Measurements from ENCODE around the gene UCN.
"Not testable (repeated sequence)": the region's sequence is repeated elsewhere in the genome, so short reads cannot be mapped to it uniquely, and the experiment has no call there.

UCN gene

GRCh38 chr2:27281855-27282559 lies 26.2 kb downstream of the UCN start, which contains the start of gene TRIM54:
TSS of gene TRIM54 (plus strand) at chr2:27282429. CDS start at chr2:27282732, 303 bp downstream.
- no peak for DNase-seq

- DNase-seq: no peak
Observed at GRCh38 chr2:27281442-27281841, 26.8 kb downstream of the UCN start.

DNA sequence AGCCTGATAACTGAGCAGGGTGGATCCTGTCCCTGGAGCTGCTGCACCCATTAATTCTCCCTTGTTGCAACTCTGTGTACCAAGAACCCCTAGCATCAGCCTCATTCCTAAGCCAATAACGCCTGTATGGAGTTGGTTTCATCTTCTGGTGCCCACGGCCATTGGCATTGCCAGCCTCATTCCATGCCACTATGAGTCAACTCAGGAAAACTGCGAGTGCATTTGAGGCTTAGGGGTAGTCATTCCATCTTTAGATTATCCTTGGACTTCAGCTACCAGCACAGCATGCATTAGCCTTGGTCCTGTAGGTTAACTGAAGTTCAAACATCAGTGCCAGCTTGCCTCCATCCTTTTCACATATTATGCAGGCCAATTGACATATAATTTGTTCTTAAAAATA lies 27.4 kb downstream of the UCN start:
- no peak for DNase-seq

GRCh38 chr2:27278010-27278409 lies 30.2 kb downstream of the UCN start:
- DNase-seq: no peak

GRCh38 chr2:27275211-27276150 lies 32.8 kb downstream of the UCN start, which contains the start of gene DNAJC5G:
TSS of gene DNAJC5G (plus strand) at chr2:27275433. CDS start at chr2:27276729, 1,296 bp downstream.
- no peak for DNase-seq

GRCh38 chr2:27272537-27273522 lies 35.4 kb downstream of the UCN start:
- DNase-seq: not testable (repeated sequence)

DNA sequence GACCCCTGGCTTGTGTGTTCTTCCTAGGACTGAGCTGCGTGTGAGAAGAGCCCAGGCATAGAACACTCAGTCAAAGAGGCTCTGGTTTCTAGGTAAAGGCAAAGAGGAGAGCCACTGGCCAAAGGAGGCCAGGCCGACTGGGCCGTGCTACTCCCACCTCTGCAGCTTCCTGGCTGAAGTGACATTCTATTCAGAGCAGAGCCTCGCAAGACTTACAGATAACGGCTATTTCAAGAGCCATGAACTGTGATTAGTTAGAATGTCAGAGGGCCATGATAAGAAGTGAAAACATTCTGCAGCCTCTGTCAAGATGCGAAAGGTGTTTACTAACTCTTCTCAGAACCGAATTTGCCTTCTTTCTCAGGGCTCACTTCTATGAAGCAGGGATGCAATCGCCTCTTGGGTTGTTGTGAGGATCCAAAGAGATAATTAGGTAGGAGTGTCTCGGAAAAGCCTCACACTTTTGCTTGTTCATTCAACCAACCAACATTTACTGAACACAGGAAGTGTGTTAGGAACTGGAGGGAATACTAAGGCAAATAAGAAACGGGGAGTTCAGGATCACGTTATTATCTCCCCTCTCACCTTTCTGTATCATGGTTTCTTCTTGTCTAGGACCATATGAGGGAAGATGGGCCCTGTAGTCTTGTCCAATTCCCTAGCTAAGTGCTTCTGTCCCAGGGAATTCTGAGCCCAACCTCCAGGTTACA lies 36.5 kb downstream of the UCN start:
- DNase-seq: no peak

- DNase-seq: no peak
Observed at GRCh38 chr2:27270670-27271069, 37.6 kb downstream of the UCN start.

DNA sequence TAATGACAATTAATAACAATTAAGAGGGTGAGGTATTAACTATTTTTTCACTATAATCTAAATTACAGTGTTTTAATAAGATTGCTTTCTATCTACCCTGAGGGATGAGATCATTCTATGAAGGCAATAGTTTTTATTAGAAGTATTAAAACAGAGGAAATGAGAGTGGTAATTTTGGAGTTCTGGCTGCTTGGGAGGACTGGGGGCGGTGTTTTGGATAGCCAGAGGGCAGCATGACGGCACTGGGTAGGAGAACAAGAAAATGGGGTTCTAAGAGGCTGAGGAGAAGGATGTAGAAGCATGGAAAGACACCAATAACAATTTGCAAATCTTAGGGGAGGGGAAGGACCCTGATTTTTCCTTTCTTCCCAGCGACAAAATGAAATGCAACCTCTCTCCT lies 38.1 kb downstream of the UCN start:
- DNase-seq: no peak

GRCh38 chr2:27268296-27268695 lies 39.9 kb downstream of the UCN start:
- DNase-seq: not testable (repeated sequence)

GRCh38 chr2:27265536-27265870 lies 42.7 kb downstream of the UCN start:
- DNase-seq: no peak

GRCh38 chr2:27264753-27265535 lies 43.3 kb downstream of the UCN start:
- DNase-seq: peak; percentile 88

DNA sequence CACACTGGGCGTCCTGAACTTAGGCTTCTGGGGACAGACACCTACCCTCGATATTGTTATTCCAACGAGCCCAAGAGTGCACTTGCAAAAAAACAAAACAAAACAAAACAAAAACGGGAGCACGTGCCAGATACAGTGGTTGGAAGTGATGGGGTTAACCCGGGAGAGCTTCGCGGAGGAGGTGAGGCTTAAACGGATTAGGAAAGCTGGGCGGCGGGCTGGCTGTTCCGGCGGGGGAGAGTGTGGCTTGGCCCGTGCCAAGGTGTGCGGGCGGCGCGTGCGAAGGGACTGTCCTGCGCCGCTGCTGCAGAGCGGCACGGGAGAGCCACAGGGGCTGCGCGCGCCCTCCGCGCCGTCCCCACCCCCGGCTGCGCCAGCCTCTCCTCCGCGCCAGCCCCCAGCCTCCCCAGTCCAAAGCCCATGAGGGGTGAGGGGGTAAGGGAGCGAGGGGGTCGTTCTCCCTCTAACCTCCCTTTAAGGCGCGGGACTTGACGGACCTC lies 43.9 kb downstream of the UCN start:
- DNase-seq: no peak

DNA sequence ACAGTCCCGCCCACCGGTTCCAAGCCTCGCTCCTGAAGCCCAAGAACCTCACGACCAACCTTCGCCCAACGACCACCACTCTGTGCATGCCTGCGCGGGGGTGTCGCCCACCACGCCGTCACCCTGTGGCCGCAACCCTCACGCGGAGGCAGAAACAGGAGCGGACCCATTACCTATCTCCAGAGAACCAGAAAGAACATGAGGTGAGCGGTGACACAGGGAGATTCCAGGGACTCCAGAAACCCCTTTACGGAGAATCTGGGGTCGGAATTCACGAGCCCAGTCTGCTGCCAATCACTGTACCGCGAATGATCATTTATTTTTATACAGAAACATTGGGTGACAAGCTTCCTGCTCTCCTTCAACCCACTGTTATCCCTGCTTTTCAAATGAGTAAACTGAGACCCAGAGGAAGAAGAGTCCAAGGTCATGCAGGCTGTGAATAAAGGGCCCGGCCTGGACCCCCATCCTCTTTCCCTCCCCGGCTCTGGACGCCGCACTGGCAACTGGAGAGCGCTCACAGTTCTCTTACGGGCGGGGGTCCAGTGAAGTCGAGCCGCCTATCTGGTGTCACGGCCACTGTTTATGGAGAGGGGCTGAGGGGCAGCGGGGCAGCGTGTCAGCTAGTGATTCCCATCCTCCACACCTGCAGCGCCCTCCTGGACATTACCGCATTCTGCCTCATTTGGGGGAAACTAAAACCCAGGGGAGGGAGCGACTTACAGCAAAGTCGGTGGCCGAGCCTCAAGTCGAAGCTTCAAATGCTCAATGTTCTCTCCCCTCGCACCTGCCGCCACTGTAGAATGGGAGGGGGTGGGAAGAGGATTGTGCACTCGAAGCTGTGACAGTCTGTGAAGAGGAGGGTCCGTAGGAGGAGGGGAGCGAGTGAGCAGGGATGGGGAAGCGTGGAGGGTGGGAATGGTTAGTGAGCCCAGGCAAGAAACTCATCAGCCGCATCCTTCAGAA lies 44.7 kb downstream of the UCN start:
- DNase-seq: no peak

DNA sequence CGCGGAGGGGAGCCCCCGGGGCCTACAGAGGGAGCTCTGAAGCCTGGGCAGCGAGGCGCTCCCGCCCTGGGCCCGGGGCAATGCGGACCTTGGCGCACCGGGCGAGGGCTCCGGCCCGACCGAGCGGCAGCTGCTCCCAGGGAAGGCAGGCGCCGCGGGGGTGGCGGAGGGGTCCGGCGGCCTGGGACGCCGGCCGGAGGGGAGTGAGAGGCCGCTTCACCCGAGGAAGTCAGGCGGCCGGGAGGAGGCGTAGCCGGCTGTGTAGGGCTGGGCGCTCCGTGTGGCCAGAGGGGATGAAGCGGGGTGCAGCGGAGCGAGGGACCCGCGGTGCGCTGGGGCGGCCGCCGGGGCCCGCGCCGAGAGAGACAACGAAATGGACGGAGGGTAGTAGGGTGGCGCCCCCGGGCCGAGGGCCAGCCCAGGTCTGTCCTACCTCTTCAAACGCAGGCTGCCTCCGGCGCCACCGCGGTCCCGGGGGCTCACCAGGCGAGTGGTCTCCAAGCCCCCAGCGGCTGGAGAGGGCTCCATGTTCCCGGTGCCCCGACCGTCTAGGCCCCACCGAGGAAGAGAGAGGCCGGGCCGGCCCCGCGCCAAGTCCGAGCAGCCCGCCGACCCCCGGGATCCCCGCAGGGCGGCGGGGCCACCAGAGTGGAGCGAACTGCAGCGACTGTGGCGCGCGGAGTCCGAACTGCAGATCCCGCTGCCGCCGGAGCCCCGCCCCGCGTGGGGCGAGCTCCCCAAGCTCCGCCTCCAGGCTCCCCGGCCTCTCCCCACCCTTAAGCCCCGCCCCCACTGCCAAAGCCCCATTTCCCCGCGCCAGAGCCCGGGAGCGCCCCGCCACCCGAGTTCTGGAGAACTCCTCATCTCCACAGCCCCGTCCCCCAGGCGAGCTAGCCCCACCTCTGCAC lies 45.6 kb downstream of the UCN start, which contains the start of gene SLC30A3:
Gene SLC30A3, minus strand, starts transcription at position 669 of the 908 bp plus-strand sequence. Its CDS starts 141 bp downstream, at position 528.
- peak; percentile 86 for DNase-seq

DNA sequence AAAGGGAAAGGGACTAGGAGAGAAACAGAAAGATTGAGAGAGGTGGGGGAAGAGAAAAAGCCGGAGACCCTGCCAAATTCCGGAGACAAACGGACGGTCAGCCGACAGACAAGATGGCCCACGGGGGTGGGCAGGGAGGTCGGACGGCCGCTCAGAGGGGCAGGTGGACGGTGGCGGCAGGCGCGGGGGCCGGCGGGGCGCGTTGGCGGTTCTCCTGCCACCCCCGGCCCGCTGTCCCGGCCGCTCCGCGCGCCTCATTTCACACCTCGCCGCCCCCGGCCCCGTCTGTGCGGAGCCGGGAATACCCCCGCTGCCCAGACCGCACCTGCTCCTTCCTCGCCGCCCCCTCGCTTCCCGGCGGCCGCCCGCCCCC lies 46.3 kb downstream of the UCN start:
- DNase-seq: no peak

GRCh38 chr2:27261241-27261925 lies 46.9 kb downstream of the UCN start:
- DNase-seq: no peak

GRCh38 chr2:27258051-27258450 lies 50.2 kb downstream of the UCN start:
- no peak for DNase-seq
